Measurements from ENCODE around the gene MTURN. TPM values are rescaled to one million over a fixed set of nuclear protein-coding genes. Genes with fewer than 3 reads are reported as not detected.

The MTURN gene
- total RNA-seq, 1 donor from 2014 or later, result 21.1 TPM

- no peak for TF ChIP-seq CTCF (IDR thresholded peaks at IDR 0.05; ENCODE audit: insufficient read depth, low read length, poor library complexity, severe bottlenecking)
- Histone ChIP-seq H3K36me3 (ENCODE audit: control insufficient read depth, insufficient read depth, low read length) (no peaks in the 10 kb centered on the region), H3K27me3 (ENCODE audit: control insufficient read depth, insufficient read depth, low read length) (no peaks in the 10 kb centered on the region), H3K4me3 (ENCODE audit: low read depth, low read length) (no peak overlapping the region)
- no peak for DNase-seq (ENCODE audit: low read depth)
These were observed 15.0 kb downstream of the MTURN start for GRCh38 chr7:30149640-30150272.

GRCh38 chr7:30150711-30151110 lies 15.9 kb downstream of the MTURN start:
- H3K36me3 ChIP-seq (ENCODE audit: control insufficient read depth, insufficient read depth, low read length), result no peaks in the 10 kb centered on the region
- DNase-seq (ENCODE audit: low read depth), result no peak
- no peak overlapping the region for H3K4me3 ChIP-seq (ENCODE audit: low read depth, low read length)
- no peaks in the 10 kb centered on the region for H3K27me3 ChIP-seq (ENCODE audit: control insufficient read depth, insufficient read depth, low read length)
- TF ChIP-seq CTCF (IDR thresholded peaks at IDR 0.05; ENCODE audit: insufficient read depth, low read length, poor library complexity, severe bottlenecking), result no peak

DNA sequence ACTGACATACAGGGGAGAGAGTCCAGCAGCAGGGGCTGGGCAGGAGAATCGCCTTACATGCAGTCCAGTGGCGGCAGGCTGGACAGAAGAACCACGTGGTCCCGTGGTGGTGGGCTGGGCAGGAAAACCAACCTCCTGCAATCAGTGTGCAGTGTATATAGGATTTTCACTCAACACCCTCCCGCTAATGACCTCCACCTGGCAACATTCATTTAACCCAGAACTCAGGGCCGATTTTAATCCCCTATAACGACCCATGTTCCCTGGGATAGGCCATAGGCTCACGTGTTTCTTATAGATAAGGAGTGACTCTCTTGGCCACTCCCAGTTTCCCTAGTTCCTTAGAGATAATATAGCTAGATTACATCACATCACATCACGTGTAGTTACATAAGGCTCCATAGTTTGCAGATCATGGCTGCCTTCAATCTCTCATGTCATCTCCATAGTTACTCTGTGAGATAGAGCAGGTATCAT lies 19.4 kb downstream of the MTURN start:
- Histone ChIP-seq H3K36me3 (ENCODE audit: control insufficient read depth, insufficient read depth, low read length) (no peaks in the 10 kb centered on the region), H3K27me3 (ENCODE audit: control insufficient read depth, insufficient read depth, low read length) (no peaks in the 10 kb centered on the region), H3K4me3 (ENCODE audit: low read depth, low read length) (no peak overlapping the region)
- DNase-seq (ENCODE audit: low read depth), result no peak
- TF ChIP-seq CTCF (IDR thresholded peaks at IDR 0.05; ENCODE audit: insufficient read depth, low read length, poor library complexity, severe bottlenecking), result no peak

- H3K4me3 ChIP-seq (ENCODE audit: low read depth, low read length), result no peak overlapping the region
- no peak for TF ChIP-seq CTCF (IDR thresholded peaks at IDR 0.05; ENCODE audit: insufficient read depth, low read length, poor library complexity, severe bottlenecking)
- no peaks in the 10 kb centered on the region for H3K27me3 ChIP-seq (ENCODE audit: control insufficient read depth, insufficient read depth, low read length)
- DNase-seq (ENCODE audit: low read depth), result no peak
- H3K36me3 ChIP-seq (ENCODE audit: control insufficient read depth, insufficient read depth, low read length), result no peaks in the 10 kb centered on the region
These were observed 20.7 kb downstream of the MTURN start for GRCh38 chr7:30155481-30155880.

- Histone ChIP-seq H3K4me3 (ENCODE audit: low read depth, low read length) (no peak overlapping the region), H3K27me3 (ENCODE audit: control insufficient read depth, insufficient read depth, low read length) (no peaks in the 10 kb centered on the region), H3K36me3 (ENCODE audit: control insufficient read depth, insufficient read depth, low read length) (no peaks in the 10 kb centered on the region)
- DNase-seq (ENCODE audit: low read depth), result no peak
- no peak for TF ChIP-seq CTCF (IDR thresholded peaks at IDR 0.05; ENCODE audit: insufficient read depth, low read length, poor library complexity, severe bottlenecking)
These were observed 22.4 kb downstream of the MTURN start for GRCh38 chr7:30157204-30157603.

DNA sequence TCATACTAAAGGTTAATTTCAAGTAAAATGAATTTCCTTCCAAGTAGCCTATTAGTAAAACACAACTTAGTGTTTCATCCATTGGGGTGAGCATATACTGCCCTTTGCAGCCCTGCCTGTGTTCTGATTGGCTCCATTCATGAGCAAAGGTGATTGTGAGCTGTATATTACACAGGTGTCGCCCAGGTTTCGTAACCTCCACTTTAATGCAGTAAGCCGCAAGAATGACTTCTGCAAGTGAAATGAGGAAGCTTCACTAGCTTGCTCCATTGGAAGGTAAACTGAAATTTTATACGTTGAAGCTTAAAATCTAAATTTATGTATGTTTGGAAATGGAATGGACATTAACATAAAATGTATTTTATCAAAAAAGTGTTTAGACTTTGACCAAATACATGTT lies 24.4 kb downstream of the MTURN start:
- Histone ChIP-seq H3K27me3 (ENCODE audit: control insufficient read depth, insufficient read depth, low read length) (no peaks in the 10 kb centered on the region), H3K36me3 (ENCODE audit: control insufficient read depth, insufficient read depth, low read length) (no peaks in the 10 kb centered on the region), H3K4me3 (ENCODE audit: low read depth, low read length) (no peak overlapping the region)
- no peak for DNase-seq (ENCODE audit: low read depth)
- no peak for TF ChIP-seq CTCF (IDR thresholded peaks at IDR 0.05; ENCODE audit: insufficient read depth, low read length, poor library complexity, severe bottlenecking)

Measured in kidney epithelial cell (primary cell).